ENCODE results near the gene VSIG10. TPM values are rescaled to one million over a fixed set of nuclear protein-coding genes. Genes with fewer than 3 reads are reported as not detected.

The VSIG10 gene
- total and polyA plus RNA-seq, 7 donors: 4.8 to 13.9 (median 10.7) TPM

DNA sequence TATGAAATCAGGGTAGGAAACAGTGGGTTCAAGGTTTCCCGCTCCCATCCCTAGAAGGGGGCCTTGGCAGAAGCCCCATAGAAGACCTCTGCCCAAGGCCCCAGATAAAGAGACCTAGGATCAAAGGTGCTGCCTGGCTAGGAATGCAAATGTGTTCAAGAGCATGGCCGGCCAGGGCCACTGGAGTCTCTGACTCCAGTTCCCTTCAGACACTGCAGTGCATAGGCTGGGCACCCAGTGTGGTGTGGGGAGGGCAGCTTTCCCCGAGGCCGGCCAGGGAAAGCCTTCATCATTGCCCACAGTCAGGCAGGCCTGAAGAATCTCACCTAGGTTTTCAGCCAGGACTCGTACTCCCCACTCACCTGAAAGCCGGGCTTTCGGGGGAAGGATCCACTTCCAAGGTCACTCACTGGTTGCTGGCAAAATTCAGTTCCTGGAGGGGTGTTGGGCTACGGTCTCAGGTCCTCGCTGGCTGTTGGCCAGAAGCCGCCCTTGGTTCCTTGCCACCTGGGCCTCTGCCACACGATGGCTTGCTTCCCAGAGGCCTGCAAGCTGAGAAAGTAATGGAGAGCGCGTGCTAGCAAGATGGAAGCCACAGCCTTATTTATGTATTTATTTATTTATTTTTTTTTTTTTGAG is 22.4 kb upstream of the VSIG10 start:
- intact Hi-C loops (cut with DNase I): loop anchor here in 1 of 2 donors (10.0 kb wide), 1 partner anchor 249 kb away; the partner anchor contains the start of genes SUDS3 and TAOK3
- no peaks in the 10 kb centered on the region for H3K9me3 ChIP-seq
- H3K27ac ChIP-seq: no peak overlapping the region
- ATAC-seq (peak; percentile 17 to 75 (median 48)), DNase-seq (peak in 1 of 2 donors; percentile 27)
- H3K36me3 ChIP-seq (ENCODE audit: insufficient read depth in 1 of 2, low read depth in 1 of 2): no peaks in the 10 kb centered on the region
- TF ChIP-seq, protein P1, sequence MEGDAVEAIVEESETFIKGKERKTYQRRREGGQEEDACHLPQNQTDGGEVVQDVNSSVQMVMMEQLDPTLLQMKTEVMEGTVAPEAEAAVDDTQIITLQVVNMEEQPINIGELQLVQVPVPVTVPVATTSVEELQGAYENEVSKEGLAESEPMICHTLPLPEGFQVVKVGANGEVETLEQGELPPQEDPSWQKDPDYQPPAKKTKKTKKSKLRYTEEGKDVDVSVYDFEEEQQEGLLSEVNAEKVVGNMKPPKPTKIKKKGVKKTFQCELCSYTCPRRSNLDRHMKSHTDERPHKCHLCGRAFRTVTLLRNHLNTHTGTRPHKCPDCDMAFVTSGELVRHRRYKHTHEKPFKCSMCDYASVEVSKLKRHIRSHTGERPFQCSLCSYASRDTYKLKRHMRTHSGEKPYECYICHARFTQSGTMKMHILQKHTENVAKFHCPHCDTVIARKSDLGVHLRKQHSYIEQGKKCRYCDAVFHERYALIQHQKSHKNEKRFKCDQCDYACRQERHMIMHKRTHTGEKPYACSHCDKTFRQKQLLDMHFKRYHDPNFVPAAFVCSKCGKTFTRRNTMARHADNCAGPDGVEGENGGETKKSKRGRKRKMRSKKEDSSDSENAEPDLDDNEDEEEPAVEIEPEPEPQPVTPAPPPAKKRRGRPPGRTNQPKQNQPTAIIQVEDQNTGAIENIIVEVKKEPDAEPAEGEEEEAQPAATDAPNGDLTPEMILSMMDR (IDR thresholded peaks at IDR 0.05): no peak
- 47 to 70% (median 58%) methylated on average over 13 of the region's 13 CpGs for WGBS, 3 donors
- no peak overlapping the region for H3K4me3 ChIP-seq
- no peaks in the 10 kb centered on the region for H3K27me3 ChIP-seq (ENCODE audit: insufficient read depth in 3 of 3, low read length in 2 of 3)
- H3K4me1 ChIP-seq: peaks cover 2% of the 10 kb centered on the region

DNA sequence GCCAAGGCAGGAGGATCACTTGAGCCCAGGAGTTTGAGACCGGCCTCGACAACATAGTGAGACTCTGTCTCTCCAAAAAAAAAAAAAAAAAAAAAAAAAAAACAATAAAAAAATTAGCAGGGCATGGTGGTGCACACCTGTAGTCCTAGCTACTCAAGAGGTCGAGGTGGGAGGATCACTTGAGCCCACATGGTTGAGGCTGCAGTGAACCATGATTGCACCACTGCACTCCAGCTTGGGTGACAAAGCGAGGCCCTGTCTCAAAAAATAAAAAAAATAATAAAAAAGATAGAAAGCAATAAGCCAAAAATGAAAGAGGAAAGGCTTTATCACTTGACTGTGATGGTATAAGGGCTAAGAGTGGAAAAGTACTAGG is 21.9 kb upstream of the VSIG10 start:
- no peaks in the 10 kb centered on the region for H3K9me3 ChIP-seq
- H3K27ac ChIP-seq: no peak overlapping the region
- TF ChIP-seq, protein P1 (IDR thresholded peaks at IDR 0.05): no peak
- H3K36me3 ChIP-seq (ENCODE audit: insufficient read depth in 1 of 2, low read depth in 1 of 2): no peaks in the 10 kb centered on the region
- no peak overlapping the region for H3K4me3 ChIP-seq
- H3K4me1 ChIP-seq: peaks cover 7% of the 10 kb centered on the region
- intact Hi-C loops (cut with DNase I): loop anchor here in 1 of 2 donors (10.0 kb wide), 1 partner anchor 249 kb away; the partner anchor contains the start of genes SUDS3 and TAOK3
- WGBS, 3 donors: 93 to 98% (median 94%) methylated on average over 4 of the region's 4 CpGs
- ATAC-seq (no peak), DNase-seq (no peak)
- H3K27me3 ChIP-seq (ENCODE audit: insufficient read depth in 3 of 3, low read length in 2 of 3): no peaks in the 10 kb centered on the region

DNA sequence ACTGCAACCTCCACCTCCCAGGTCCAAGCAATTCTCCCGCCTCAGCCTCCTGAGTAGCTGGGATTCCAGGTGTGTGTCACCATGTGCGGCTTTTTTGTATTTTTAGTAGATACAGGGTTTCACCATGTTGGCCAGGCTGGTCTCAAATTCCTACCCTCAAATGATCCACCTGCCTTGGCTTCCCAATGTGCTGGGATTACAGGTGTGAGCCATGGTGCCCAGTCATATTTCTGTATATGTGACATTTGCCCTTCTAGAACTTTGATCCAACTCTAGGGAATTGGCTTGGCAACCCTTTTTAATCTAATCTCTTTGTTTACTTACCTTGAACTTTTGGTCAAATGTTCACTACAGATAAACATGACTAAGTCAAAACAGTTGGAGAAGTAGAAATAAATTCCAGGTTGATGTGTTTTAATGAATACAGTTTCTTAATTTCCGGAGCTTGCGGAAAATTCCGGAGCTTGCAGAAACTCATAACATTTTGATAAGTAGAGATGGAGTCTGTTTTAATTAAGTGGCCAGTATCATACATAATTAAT is 20.6 kb upstream of the VSIG10 start:
- intact Hi-C loops (cut with DNase I): loop anchor here in 1 of 2 donors (10.0 kb wide), 1 partner anchor 250 kb away; the partner anchor contains the start of genes SUDS3 and TAOK3
- 87 to 95% (median 91%) methylated on average over 5 of the region's 5 CpGs for WGBS, 3 donors
- TF ChIP-seq, protein P1 (IDR thresholded peaks at IDR 0.05): no peak

DNA sequence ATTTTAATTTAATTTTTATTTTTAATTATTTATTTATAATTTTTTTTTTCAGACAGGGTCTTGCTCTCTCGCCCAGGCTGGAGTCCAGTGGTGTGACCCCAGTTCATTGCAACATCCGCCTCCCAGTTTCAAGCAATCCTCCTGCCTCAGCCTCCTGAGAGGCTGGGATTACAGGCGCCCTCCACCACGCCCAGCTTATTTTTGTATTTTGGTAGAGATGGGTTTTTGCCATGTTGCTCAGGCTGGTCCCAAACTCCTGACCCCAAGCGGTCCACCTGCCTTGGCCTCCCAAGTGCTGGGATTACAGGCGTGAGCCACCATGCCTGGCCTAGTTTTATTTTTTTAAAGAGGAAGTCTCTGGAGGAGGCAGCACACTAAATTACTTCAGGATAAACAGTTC is 18.5 kb upstream of the VSIG10 start:
- Histone ChIP-seq H3K27ac (no peak overlapping the region), H3K36me3 (ENCODE audit: insufficient read depth in 1 of 2, low read depth in 1 of 2) (no peaks in the 10 kb centered on the region), H3K4me1 (peaks cover 10% of the 10 kb centered on the region), H3K27me3 (ENCODE audit: insufficient read depth in 3 of 3, low read length in 2 of 3) (no peaks in the 10 kb centered on the region), H3K4me3 (no peak overlapping the region), H3K9me3 (no peaks in the 10 kb centered on the region)
- intact Hi-C loops (cut with DNase I): loop anchor here in 1 of 2 donors (10.0 kb wide), 1 partner anchor 253 kb away; the partner anchor contains the start of genes SUDS3 and TAOK3
- no peak for DNase-seq
- no peak for ATAC-seq
- 96 to 99% (median 98%) methylated on average over 6 of the region's 6 CpGs for WGBS, 3 donors
- TF ChIP-seq, protein P1 (IDR thresholded peaks at IDR 0.05): no peak

More for the DNA sequence above, 20.6 kb upstream of the VSIG10 start:
- ATAC-seq: no peak
- Histone ChIP-seq H3K27me3 (ENCODE audit: insufficient read depth in 3 of 3, low read length in 2 of 3) (no peaks in the 10 kb centered on the region), H3K4me3 (no peak overlapping the region), H3K9me3 (no peaks in the 10 kb centered on the region), H3K27ac (no peak overlapping the region), H3K4me1 (peaks cover 10% of the 10 kb centered on the region), H3K36me3 (ENCODE audit: insufficient read depth in 1 of 2, low read depth in 1 of 2) (no peaks in the 10 kb centered on the region)
- no peak for DNase-seq

All from psoas muscle (tissue), 8 donors.